ENCODE results near the gene KSR2. TPM values are rescaled to one million over a fixed set of nuclear protein-coding genes. Genes with fewer than 3 reads are reported as not detected.

Gene KSR2
- total and polyA plus RNA-seq, 2 of the 4 experiments (the other 2 are of a cell fraction), result not detected

- H3K4me1 ChIP-seq (ENCODE audit: control insufficient read depth, insufficient read depth, low read length), result no peaks in the 10 kb centered on the region
- no CpG with 5 or more reads among the region's 7 CpGs for WGBS, 2 experiments (ENCODE audit: extremely low coverage in 2 of 2, insufficient read length in 1 of 2)
- CTCF ChIA-PET, result no interaction called here
Measured at GRCh38 chr12:117497407-117497806, 471.4 kb downstream of the KSR2 start.

More at GRCh38 chr12:117497407-117497806, 471.4 kb downstream of the KSR2 start:
- no peaks in the 10 kb centered on the region for H4K20me1 ChIP-seq (ENCODE audit: insufficient read depth, low read length)
- intact Hi-C loops (cut with micrococcal nuclease) (no loop called here), in situ Hi-C loops (cut with MboI; ENCODE audit: low sequenced_read_pairs) (no loop called here), dilution Hi-C loops (cut with HindIII; ENCODE audit: low sequenced_read_pairs, unreplicated experiment) (no loop called here)
- H3K14ac ChIP-seq (replicated peaks; ENCODE audit: low read depth, low read length), result no peak overlapping the region
- no peak overlapping the region for H3K4ac ChIP-seq (ENCODE audit: low read depth, low read length)
- no peak overlapping the region for H3K27ac ChIP-seq (ENCODE audit: insufficient read depth, low read length)
- H3K27me3 ChIP-seq (ENCODE audit: control insufficient read depth, insufficient read depth, low read length), result no peaks in the 10 kb centered on the region
- H3K36me3 ChIP-seq (ENCODE audit: control insufficient read depth, insufficient read depth, low read length), result no peaks in the 10 kb centered on the region
- no peak overlapping the region for H4K5ac ChIP-seq (ENCODE audit: low read depth, low read length)
- H2BK5ac ChIP-seq (ENCODE audit: low read depth, low read length, poor library complexity, severe bottlenecking), result no peak overlapping the region
- no peak overlapping the region for H3K56ac ChIP-seq (ENCODE audit: extremely low read depth, insufficient read depth, low read length)
- no peaks in the 10 kb centered on the region for H3K9me1 ChIP-seq (ENCODE audit: insufficient read depth, low read length)
- no peak for DNase-seq
- H3K9ac ChIP-seq (ENCODE audit: low read depth, low read length), result no peak overlapping the region
- H3K23ac ChIP-seq (ENCODE audit: low read depth, low read length), result no peak overlapping the region
- H2BK20ac ChIP-seq (ENCODE audit: low read depth, low read length), result no peak overlapping the region
- H3K79me1 ChIP-seq (ENCODE audit: low read depth in 1 of 2, low read length in 2 of 2), result no peaks in the 10 kb centered on the region
- H2AFZ ChIP-seq (replicated peaks; ENCODE audit: low read length, poor library complexity), result no peak overlapping the region
- no peak overlapping the region for H2AK9ac ChIP-seq (replicated peaks; ENCODE audit: low read depth, low read length, poor library complexity)
- no peak overlapping the region for H2BK120ac ChIP-seq (ENCODE audit: low read depth, low read length)
- H2AK5ac ChIP-seq (ENCODE audit: low read depth, low read length), result no peak overlapping the region
- H4K91ac ChIP-seq (ENCODE audit: insufficient read depth, low read depth, low read length), result no peak overlapping the region
- no peak for ATAC-seq (ENCODE audit: low read depth)
- H3K9me3 ChIP-seq (ENCODE audit: control insufficient read depth, insufficient read depth, low read length), result peaks cover 34% of the 10 kb centered on the region
- H2BK15ac ChIP-seq (ENCODE audit: low read depth, low read length), result no peak overlapping the region
- no peak overlapping the region for H4K8ac ChIP-seq (ENCODE audit: low read depth in 2 of 2, low read length in 2 of 2)
- no peak overlapping the region for H3K4me2 ChIP-seq (ENCODE audit: low read depth, low read length)
- TF ChIP-seq USF2 (IDR thresholded peaks at IDR 0.05; ENCODE audit: low read depth, low read length), result no peak
- TF ChIP-seq CHD1 (IDR thresholded peaks at IDR 0.05; ENCODE audit: low read depth, low read length), result no peak
- TF ChIP-seq MAZ (IDR thresholded peaks at IDR 0.05; ENCODE audit: borderline replicate concordance, low read depth, low read length), result no peak
- TF ChIP-seq MAFK (IDR thresholded peaks at IDR 0.05; ENCODE audit: low read depth, low read length), result no peak
- TF ChIP-seq FOS (IDR thresholded peaks at IDR 0.05; ENCODE audit: low read depth, low read length), result no peak
- TF ChIP-seq BHLHE40 (IDR thresholded peaks at IDR 0.05; ENCODE audit: low read depth, low read length), result no peak
- no peak for TF ChIP-seq RAD21 (IDR thresholded peaks at IDR 0.05; ENCODE audit: low read length)
- TF ChIP-seq SMC3 (IDR thresholded peaks at IDR 0.05; ENCODE audit: low read depth, low read length), result no peak
- no peak for TF ChIP-seq MXI1 (IDR thresholded peaks at IDR 0.05; ENCODE audit: borderline replicate concordance, low read depth, low read length)
- BruUV-seq (replicated peaks), result no TSS peak
- H3K4me3 ChIP-seq (ENCODE audit: insufficient read depth, low read depth, low read length), result no peak overlapping the region
- H3K18ac ChIP-seq (ENCODE audit: low read depth, low read length), result no peak overlapping the region
- POLR2A ChIA-PET (ENCODE audit: unreplicated experiment), result no interaction called here

Data from IMR-90 (cell line).